ENCODE measurements around the gene SLC44A1.

SLC44A1 gene

GRCh38 chr9:105338308-105338707, 93.9 kb downstream of the SLC44A1 start:
- no peak for DNase-seq (ENCODE audit: low read depth)

- no peak for DNase-seq (ENCODE audit: low read depth)
Measured at GRCh38 chr9:105339849-105340248, 95.4 kb downstream of the SLC44A1 start.

GRCh38 chr9:105341434-105342146, 97.1 kb downstream of the SLC44A1 start:
- DNase-seq (ENCODE audit: low read depth) = no peak

GRCh38 chr9:105342147-105342505, 97.7 kb downstream of the SLC44A1 start:
- DNase-seq (ENCODE audit: low read depth) = no peak

- DNase-seq (ENCODE audit: low read depth) = no peak
Measured at GRCh38 chr9:105344283-105344682, 99.8 kb downstream of the SLC44A1 start.

- DNase-seq (ENCODE audit: low read depth) = no peak
Measured at GRCh38 chr9:105345626-105346025, 101.2 kb downstream of the SLC44A1 start.

- no peak for DNase-seq (ENCODE audit: low read depth)
Measured at GRCh38 chr9:105346273-105346672, 101.8 kb downstream of the SLC44A1 start.

- no peak for DNase-seq (ENCODE audit: low read depth)
Measured at GRCh38 chr9:105354448-105354847, 110.0 kb downstream of the SLC44A1 start.

- no peak for DNase-seq (ENCODE audit: low read depth)
Measured at GRCh38 chr9:105355781-105356180, 111.3 kb downstream of the SLC44A1 start.

GRCh38 chr9:105357937-105358336, 113.5 kb downstream of the SLC44A1 start:
- DNase-seq (ENCODE audit: low read depth) = no peak

- no peak for DNase-seq (ENCODE audit: low read depth)
Measured at GRCh38 chr9:105359892-105360291, 115.4 kb downstream of the SLC44A1 start.

- no peak for DNase-seq (ENCODE audit: low read depth)
Measured at GRCh38 chr9:105360344-105360743, 115.9 kb downstream of the SLC44A1 start.

GRCh38 chr9:105361873-105362272, 117.4 kb downstream of the SLC44A1 start:
- DNase-seq (ENCODE audit: low read depth) = no peak

- DNase-seq (ENCODE audit: low read depth) = no peak
Measured at GRCh38 chr9:105362470-105362869, 118.0 kb downstream of the SLC44A1 start.

GRCh38 chr9:105363837-105364236, 119.4 kb downstream of the SLC44A1 start:
- no peak for DNase-seq (ENCODE audit: low read depth)

GRCh38 chr9:105369911-105370310, 125.5 kb downstream of the SLC44A1 start:
- no peak for DNase-seq (ENCODE audit: low read depth)

GRCh38 chr9:105373723-105374122, 129.3 kb downstream of the SLC44A1 start:
- DNase-seq (ENCODE audit: low read depth) = no peak

- DNase-seq (ENCODE audit: low read depth) = no peak
Measured at GRCh38 chr9:105375323-105375722, 130.9 kb downstream of the SLC44A1 start.

GRCh38 chr9:105376893-105377292, 132.4 kb downstream of the SLC44A1 start:
- DNase-seq (ENCODE audit: low read depth) = no peak

GRCh38 chr9:105385381-105385985, 141.0 kb downstream of the SLC44A1 start:
- no peak for DNase-seq (ENCODE audit: low read depth)

GRCh38 chr9:105389796-105390195, 145.3 kb downstream of the SLC44A1 start:
- DNase-seq (ENCODE audit: low read depth) = no peak

- DNase-seq (ENCODE audit: low read depth) = no peak
Measured at GRCh38 chr9:105390871-105391270, 146.4 kb downstream of the SLC44A1 start.

GRCh38 chr9:105391288-105391687, 146.8 kb downstream of the SLC44A1 start:
- DNase-seq (ENCODE audit: low read depth) = no peak

- no peak for DNase-seq (ENCODE audit: low read depth)
Measured at GRCh38 chr9:105392531-105392930, 148.1 kb downstream of the SLC44A1 start.
